GM21825 (cell line): ENCODE data around the gene PATZ1.
"Not testable (repeated sequence)": the region's sequence is repeated elsewhere in the genome, so short reads cannot be mapped to it uniquely, and the experiment has no call there.

ENCODE experiments used
- ATAC-seq: cut with Tn5 transposase; IDR thresholded peaks from one replicate; pipeline ENCODE4 v1.9.1; 2021; ENCODE audit warnings: mild to moderate bottlenecking, moderate library complexity; ENCODE audit not compliant: unreplicated experiment

Gene PATZ1

GRCh38 chr22:31314220-31314619, 31.9 kb downstream of the PATZ1 start:
- not testable (repeated sequence) for ATAC-seq

- ATAC-seq, result no peak
These were observed 32.6 kb downstream of the PATZ1 start for GRCh38 chr22:31313366-31314147.

GRCh38 chr22:31308181-31308580, 38.0 kb downstream of the PATZ1 start:
- ATAC-seq, result no peak

- no peak for ATAC-seq
These were observed 41.0 kb downstream of the PATZ1 start for GRCh38 chr22:31305194-31305593.

GRCh38 chr22:31302537-31302936, 43.6 kb downstream of the PATZ1 start:
- no peak for ATAC-seq

- ATAC-seq, result no peak
These were observed 44.1 kb downstream of the PATZ1 start for GRCh38 chr22:31302006-31302405.

- no peak for ATAC-seq
These were observed 45.2 kb downstream of the PATZ1 start for GRCh38 chr22:31300896-31301295.

GRCh38 chr22:31295831-31296657, 50.1 kb downstream of the PATZ1 start:
- no peak for ATAC-seq

- no peak for ATAC-seq
These were observed 50.8 kb downstream of the PATZ1 start for GRCh38 chr22:31295360-31295759.

- ATAC-seq, result no peak
These were observed 53.7 kb downstream of the PATZ1 start, which contains the start of gene PIK3IP1 for GRCh38 chr22:31292236-31292989. Gene PIK3IP1, minus strand, starts transcription at chr22:31292488. Its CDS starts 144 bp downstream, at chr22:31292344.

- no peak for ATAC-seq
These were observed 54.5 kb downstream of the PATZ1 start for GRCh38 chr22:31291481-31292235.

GRCh38 chr22:31290494-31291471, 55.4 kb downstream of the PATZ1 start:
- peak; percentile 82 for ATAC-seq

- ATAC-seq, result no peak
These were observed 56.8 kb downstream of the PATZ1 start for GRCh38 chr22:31289344-31289743.

GRCh38 chr22:31288496-31289240, 57.5 kb downstream of the PATZ1 start:
- ATAC-seq, result no peak

GRCh38 chr22:31287818-31288495, 58.2 kb downstream of the PATZ1 start:
- ATAC-seq, result no peak

GRCh38 chr22:31286360-31287255, 59.5 kb downstream of the PATZ1 start:
- ATAC-seq, result no peak
